Measurements from ENCODE around the gene SPOP.

SPOP gene

GRCh38 chr17:49583889-49584288 is 94.0 kb downstream of the SPOP start:
- no peak for DNase-seq (ENCODE audit: low read depth)

DNA sequence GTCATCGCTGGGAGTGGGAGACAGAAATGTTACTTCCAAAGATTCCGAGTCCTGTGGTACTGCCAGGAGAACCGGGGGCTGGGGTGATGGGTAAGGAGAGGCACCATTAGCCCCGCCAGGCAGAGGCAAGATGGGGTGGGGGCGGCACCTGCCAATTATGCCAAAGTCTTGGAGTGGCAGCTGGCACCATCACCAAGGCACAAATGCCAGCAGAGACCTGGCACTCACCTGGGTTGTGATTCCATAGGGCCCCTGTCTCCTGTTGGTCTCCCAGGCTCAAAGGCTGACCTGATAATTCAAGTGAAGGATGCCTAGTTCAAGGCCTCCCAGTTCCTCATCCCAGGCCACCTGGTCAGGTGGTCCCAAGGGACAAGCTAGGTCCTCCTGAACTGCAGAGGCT is 94.7 kb downstream of the SPOP start:
- no peak for DNase-seq (ENCODE audit: low read depth)

DNA sequence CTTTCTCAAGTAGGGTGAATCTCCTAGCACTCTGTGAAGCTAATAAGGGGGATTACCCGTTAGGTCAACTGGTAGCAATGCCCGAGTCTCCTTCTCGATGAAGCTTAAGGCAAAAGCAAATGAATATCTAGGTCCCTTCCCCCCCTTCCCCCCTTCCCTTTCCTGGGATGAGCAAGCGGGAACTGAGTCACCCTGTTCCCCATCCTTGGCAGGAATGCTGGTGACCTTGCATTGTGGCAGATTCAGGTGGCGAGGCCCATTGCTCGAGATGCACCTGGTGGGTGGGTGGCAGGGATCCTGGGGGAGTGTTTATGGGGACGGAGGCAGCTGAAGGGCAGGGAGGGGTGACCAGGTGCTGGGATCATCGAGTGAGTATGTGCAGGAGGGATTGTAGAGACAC is 95.1 kb downstream of the SPOP start:
- DNase-seq (ENCODE audit: low read depth), result no peak

- no peak for DNase-seq (ENCODE audit: low read depth)
These were observed 95.7 kb downstream of the SPOP start for GRCh38 chr17:49582055-49582722.

- no peak for DNase-seq (ENCODE audit: low read depth)
These were observed 96.3 kb downstream of the SPOP start for GRCh38 chr17:49581648-49581998.

DNA sequence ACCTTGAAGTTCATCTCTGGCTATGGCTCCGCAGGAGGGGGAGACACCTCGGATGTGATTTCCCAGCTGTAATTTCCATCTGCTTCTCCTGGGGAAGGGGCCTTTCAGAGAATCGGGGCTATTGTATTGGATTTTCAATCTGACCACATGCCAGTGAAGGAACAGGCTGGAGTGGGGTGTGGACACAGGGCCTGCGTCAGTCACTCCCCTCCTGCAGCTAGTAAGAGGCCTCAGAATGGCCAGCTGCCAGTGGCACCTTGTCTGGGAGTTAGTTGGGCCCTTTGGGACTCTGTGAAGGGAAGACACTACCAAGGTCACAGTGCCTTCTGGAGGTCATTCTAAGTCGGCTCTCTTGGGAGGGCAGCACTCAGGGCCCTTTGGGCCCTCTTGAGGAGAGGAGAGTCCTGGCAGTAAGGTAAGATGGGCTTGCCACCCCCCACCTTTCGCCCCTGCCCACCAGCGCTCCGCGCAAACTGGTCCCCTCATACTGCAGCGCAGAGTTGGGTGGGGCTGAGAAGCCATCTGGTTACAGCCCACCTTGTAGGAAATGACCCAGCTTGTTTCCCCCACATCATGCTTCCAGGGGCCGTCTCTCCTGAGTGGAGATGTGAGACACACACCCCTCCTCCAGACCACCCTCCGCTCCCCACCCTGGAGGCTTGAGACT is 96.8 kb downstream of the SPOP start:
- no peak for DNase-seq (ENCODE audit: low read depth)

- no peak for DNase-seq (ENCODE audit: low read depth)
These were observed 97.7 kb downstream of the SPOP start for GRCh38 chr17:49580055-49580721.

GRCh38 chr17:49579522-49579921 is 98.4 kb downstream of the SPOP start:
- no peak for DNase-seq (ENCODE audit: low read depth)

- no peak for DNase-seq (ENCODE audit: low read depth)
These were observed 98.9 kb downstream of the SPOP start for GRCh38 chr17:49578952-49579500.

DNA sequence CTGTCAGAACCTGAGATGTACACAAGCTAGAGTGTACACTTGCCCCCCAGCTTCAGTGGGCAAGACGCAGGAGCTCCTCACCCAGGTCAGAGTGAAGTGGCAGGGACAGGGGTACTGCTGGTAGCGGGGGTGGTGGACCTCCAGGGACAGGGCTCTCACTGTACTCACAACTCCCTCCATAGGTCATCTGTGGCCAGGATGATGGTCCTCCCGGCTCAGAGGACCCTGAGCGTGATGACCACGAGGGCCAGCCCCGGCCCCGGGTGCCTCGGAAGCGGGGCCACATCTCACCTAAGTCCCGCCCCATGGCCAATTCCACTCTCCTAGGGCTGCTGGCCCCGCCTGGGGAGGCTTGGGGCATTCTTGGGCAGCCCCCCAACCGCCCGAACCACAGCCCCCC is 99.5 kb downstream of the SPOP start:
- DNase-seq (ENCODE audit: low read depth), result no peak

- DNase-seq (ENCODE audit: low read depth), result no peak
These were observed 99.9 kb downstream of the SPOP start for GRCh38 chr17:49577963-49578362.

DNA sequence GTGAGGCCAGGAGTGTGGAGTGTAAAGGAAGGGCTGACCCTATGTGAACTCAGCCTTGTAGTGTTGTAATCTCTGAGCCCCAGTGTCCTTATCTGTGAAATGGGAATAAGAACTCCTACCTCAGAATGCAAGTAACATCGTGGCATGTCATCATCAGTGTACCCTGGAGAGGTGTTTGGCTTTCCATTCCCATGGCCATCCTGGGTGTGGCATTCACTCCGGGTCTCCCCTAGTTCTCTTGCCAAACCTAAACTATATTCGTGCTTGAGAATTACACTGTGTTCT is 100.3 kb downstream of the SPOP start:
- no peak for DNase-seq (ENCODE audit: low read depth)

DNA sequence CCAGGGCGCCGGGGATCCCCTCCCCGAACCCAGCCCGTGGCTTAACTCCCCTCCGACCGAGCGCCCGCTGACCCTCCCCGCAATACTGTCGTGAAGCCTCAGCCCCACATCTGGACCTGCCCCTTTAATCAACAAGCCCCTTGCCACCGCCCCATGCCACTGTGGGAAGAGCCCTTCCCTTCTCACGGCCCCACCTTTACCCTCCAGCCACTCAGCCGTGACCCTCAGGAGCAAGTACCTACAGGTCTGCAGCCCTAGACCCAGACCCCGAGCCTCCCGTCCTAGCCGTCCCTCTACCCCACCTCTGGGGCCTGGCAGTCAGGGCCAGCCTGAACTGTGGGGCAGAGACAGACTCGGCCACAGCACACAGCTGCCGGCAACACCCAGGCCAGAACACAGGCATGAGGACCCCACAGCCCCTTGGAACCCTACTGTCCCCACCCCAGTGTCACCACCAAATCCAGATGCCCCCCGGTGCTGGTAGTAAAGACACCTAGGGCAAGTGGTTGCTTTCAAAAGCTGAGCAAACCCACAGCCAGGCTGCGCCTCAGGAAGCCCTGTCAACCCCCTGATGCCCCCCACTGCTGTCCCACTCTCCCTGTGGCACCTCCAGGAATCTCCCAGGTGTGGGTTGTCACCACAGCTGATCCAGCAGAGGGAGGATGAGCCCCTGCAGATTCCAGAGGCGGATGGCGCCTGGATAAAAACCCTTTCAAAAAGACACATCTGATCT is 100.8 kb downstream of the SPOP start:
- DNase-seq (ENCODE audit: low read depth), result no peak

DNA sequence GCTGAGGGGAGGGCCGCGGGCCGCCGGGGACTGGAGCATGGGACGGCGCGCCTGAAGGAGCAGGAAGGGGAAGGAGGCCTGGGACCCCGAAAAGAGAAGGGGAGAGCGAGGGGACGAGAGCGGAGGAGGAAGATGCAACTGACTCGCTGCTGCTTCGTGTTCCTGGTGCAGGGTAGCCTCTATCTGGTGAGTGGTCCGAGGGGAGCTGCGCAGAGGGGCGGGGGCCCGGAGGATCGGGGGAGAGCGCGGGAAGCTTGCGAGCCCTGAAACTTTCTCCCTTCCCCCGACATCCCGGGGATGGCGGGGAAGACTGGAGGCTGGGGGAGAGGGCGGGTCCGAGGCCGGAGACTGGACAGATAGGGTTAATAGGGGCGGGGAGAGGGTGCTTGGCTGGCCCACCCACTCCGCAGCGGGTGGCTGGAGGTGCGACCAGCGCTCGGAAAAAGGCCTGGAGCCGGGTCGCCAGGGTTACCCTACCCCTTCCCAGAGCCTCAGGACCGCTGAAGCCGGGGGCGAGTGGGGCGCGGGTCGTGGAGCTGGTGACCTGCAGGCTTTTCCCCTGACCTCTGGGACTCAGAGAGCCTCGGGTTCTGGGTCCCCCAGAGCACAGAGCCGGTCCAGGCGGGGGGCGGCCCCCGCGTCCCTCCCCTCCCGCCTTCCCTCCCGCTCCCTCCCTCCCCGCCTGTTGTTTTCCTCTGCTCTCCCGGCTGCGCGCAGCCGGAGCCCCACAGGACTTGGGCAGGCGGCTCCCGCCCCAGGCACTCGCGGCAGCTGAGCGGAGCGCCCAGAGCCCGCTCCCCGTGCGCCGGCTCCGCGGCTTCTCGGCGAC is 101.6 kb downstream of the SPOP start:
- DNase-seq (ENCODE audit: low read depth), result no peak

- DNase-seq (ENCODE audit: low read depth), result no peak
These were observed 102.2 kb downstream of the SPOP start, which contains the start of gene NXPH3 for GRCh38 chr17:49575679-49576087. TSS of gene NXPH3 (plus strand) at chr17:49575871. CDS start at chr17:49576220, 349 bp downstream.

- no peak for DNase-seq (ENCODE audit: low read depth)
These were observed 102.8 kb downstream of the SPOP start for GRCh38 chr17:49574945-49575678.

DNA sequence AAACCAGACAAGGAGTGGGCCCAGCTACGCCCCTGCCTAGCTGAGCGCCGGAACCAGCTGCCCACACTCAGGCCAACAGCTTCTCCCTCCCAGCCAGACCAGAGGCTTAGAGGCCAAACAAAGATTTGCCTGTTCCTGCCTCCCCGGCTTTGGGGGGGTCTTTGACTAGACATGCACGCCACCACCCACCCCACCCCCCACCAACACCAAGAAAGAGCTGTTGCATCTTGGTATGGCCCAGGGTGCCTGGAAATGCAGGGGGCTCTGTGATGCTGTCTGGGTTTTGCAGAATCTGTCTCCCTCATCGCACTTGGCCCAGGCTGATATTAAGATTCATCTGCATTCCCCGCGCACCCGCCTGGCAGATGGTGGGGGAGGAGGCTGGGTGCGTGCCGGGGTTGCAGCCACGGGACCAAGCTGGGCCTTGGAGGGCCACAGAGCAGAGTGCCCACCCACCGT is 103.5 kb downstream of the SPOP start:
- DNase-seq (ENCODE audit: low read depth), result no peak

GRCh38 chr17:49573510-49574322 is 104.2 kb downstream of the SPOP start:
- no peak for DNase-seq (ENCODE audit: low read depth)

DNA sequence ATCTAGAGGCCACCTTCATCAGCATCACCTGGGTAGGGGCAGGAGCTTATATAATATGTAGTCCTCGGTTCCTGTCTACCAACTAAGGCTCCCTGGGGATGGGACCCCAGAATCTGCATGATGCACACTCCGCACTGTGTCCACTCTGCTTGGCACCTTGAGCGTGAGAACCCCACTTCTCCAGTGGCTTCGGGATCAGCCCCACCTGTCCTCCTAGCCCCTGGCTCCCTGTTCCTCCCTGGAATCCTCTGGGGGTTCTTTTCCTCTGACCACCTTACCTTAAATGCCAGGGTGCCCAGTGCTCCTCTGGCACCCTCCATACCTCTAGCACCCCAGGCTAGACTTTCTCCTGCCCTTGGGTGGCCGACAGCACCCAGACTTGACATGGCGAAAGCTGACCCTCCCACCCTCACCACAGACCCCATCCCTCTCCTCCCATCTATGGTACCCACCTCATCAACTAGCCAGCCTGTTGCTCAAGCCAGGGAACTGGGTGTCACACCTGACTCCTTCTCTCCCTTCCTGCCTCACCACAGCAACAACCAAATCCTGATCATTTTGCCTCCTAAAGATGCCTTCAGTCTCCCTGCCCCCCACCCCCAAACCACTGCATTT is 105.0 kb downstream of the SPOP start:
- no peak for DNase-seq (ENCODE audit: low read depth)

GRCh38 chr17:49572226-49572625 is 105.7 kb downstream of the SPOP start:
- no peak for DNase-seq (ENCODE audit: low read depth)
